NCI-H2081 treated with DMSO at 0.1 percent for 48 hours (cell line): ENCODE results near the gene MUC6.
"Not testable (repeated sequence)": the region's sequence is repeated elsewhere in the genome, so short reads cannot be mapped to it uniquely, and the experiment has no call there.

Experiments
- DNase-seq: peaks from one replicate; lab custom pipeline; 2025; lab: John Stamatoyannopoulos, UW

The MUC6 gene

GRCh38 chr11:987671-988070 lies 48.8 kb downstream of the MUC6 start:
- DNase-seq = no peak

- no peak for DNase-seq
Observed at GRCh38 chr11:986952-987305, 49.6 kb downstream of the MUC6 start.

- no peak for DNase-seq
Observed at GRCh38 chr11:986270-986951, 50.1 kb downstream of the MUC6 start.

GRCh38 chr11:985848-986247 lies 50.7 kb downstream of the MUC6 start:
- DNase-seq = no peak

- no peak for DNase-seq
Observed at GRCh38 chr11:985406-985805, 51.1 kb downstream of the MUC6 start.

DNA sequence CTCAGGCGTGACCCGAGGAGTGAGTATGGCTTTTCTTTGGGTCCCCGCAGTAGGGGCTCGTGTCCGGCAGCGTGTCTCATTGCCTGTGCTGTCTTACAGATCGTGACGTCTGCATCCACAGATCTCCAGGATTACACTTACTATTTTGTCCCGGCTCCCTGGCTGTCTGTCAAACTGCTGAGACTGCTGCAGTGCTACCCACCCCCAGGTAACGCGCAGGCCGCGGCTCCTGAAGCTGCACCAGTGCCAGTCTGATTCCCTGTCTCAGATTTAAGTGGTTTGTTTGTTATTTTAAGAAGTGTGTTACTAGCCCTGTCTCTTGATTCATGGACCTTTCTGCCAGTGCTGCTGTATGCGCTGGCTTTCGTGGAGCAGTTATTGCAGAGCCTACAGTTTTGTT lies 52.0 kb downstream of the MUC6 start:
- no peak for DNase-seq

- no peak for DNase-seq
Observed at GRCh38 chr11:981764-982163, 54.8 kb downstream of the MUC6 start.

- no peak for DNase-seq
Observed at GRCh38 chr11:980438-981357, 55.8 kb downstream of the MUC6 start.

DNA sequence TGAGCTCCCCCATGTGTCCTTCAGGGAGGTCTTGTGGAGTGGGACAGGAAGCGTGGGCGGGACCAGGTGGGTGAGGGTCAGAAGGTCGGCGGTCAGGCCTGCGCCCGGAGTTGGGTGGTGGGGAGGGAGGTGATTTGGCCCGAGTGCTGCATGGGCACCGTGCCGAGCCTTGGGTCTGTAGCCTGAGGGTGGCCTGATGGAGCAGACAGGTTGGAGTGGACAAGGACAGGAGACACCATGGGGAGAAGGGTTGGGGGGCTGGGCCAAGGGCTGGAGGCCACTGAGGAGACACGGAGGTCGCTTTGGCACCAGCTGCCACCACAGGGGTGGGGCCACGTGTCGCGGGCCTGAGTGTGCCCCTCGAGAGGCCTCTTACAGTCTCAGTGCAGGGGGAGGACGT lies 57.7 kb downstream of the MUC6 start:
- DNase-seq = no peak

- no peak for DNase-seq
Observed at GRCh38 chr11:977830-978720, 58.4 kb downstream of the MUC6 start.

GRCh38 chr11:976431-977160 lies 59.9 kb downstream of the MUC6 start:
- no peak for DNase-seq

DNA sequence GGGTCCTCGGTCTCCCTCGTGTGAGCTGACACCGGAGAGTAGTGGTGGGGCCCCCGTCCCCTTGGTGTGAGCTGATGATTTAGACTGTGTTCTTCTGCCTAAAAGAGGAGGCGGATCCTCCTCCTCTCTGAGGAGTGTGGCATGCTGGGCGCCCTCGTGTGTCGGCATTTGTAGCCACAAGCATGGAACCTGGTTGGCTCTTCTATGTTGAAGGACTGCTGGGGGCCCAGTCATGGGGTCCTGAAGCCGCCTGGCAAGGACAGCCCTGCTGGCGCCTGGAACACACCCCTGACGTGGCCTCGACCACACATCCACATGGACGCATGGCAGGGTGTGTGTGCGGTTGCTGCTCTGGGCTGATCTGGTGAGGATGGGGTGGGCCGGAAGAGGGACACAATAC lies 60.7 kb downstream of the MUC6 start:
- DNase-seq = no peak

DNA sequence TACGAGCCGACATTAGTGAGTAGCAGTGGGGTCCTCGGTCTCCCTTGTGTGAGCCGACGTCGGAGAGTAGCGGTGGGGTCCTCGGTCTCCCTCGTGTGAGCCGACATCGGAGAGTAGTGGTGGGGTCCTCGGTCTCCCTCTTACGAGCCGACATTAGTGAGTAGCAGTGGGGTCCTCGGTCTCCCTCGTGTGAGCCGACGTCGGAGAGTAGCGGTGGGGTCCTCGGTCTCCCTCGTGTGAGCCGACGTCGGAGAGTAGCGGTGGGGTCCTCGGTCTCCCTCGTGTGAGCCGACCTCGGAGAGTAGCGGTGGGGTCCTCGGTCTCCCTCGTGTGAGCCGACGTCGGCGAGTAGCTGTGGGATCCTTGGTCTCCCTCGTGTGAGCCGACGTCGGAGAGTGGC lies 61.1 kb downstream of the MUC6 start:
- not testable (repeated sequence) for DNase-seq

GRCh38 chr11:973237-973636 lies 63.3 kb downstream of the MUC6 start:
- DNase-seq = no peak

- no peak for DNase-seq
Observed at GRCh38 chr11:972523-973211, 63.9 kb downstream of the MUC6 start.

DNA sequence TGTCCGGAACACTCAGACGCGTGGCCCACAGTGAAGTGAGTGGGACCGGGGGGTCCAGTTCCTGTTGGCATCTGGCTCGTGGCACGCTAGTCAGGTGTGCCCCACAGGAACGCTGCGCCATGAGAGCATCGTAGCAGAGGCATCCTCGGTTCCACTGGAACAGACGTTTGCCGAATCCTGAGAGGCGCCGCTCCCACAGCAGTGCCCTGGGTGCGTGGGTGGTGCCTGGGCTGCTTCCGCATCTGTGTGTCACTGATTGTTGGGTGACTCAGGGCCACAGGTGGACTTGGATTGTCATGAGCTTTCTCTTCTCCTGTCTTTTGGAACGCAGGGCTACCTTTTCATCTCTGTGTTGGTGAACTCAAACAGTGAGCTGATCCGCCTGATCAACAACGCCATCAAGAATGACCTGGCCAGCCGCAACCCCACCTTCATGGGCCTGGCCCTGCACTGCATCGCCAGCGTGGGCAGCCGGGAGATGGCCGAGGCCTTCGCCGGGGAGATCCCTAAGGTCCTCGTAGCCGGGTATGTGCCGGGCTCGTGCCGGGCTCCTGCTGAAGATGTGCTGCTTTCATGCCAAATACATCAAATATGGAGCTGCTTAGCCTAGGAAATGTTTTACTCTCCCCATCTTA lies 64.7 kb downstream of the MUC6 start:
- DNase-seq = no peak

DNA sequence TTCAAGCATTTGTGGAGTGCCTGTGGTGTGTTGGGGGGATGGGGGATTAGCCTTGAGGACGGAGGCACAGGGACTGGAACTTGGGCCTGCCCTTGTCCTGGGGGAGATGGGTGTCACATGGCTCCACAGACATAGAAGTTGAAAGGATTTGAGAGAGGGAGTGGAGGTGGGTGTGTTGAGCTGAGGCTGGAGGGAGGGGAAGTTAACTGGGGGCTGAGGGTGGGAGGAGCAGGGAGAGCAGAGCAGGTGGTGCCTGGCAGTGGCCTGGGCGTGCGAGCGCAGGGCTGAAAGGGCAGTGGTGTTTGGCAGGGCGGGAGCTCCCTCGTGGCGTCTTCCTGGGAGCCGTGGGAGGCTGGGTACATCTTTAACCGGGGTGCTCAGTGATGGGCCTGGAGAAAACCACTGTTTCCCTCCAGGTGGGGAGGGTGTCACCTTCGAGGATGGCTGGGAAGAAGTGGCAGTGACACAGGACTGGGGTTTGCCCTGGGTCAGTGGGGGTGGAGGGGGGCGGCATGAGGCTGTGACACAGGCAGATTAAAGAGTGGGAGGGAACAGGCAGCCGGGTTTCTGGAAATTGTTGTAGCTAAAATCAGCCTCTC lies 65.3 kb downstream of the MUC6 start:
- DNase-seq = no peak

GRCh38 chr11:970319-970871 lies 66.1 kb downstream of the MUC6 start:
- DNase-seq = no peak

DNA sequence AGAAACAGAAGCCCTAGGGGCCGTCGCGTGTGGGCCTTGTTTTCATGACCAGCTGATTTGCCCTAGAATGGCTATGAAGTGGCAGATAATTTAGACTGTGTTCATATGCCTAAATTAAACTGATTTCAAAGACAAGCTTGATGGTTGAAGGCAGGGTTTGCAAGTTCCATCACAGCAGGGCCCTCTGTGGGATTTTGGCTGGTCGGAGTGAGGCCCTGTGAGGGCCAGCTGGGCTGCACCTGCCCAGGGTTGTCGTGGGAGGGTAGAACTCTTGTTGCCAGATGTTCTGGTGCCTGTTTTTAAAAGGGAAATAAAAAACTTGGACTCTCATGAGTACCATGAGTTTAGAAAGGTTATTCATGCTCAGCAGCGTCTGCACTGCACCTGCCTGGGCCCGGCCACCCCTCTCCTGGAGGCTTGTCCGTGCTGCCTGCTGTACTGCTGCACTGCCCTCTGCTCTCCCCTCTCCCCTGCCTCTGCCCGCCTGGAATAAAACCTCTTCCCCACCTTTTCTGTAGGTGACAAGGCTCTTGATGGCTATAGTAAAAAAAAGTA lies 66.8 kb downstream of the MUC6 start:
- no peak for DNase-seq

DNA sequence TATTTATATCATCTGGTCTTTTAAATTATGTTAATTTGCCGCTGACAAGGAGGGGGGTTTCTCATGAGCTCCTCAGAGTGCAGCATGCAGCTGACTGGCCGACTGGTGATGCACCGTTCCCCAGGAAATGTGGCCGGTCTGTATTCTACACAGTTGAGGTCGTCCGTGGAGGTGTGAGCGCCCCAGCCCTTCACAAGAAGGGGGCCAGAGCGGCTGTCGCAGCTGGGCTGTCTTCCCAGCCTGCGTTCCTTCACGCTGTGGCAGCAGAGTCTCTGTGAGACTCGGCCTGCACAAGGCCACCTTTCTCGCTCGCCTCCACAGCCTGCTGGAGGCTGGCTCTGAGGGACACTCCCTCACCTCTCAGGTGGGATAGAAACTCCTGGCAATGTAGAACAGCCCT lies 67.7 kb downstream of the MUC6 start:
- no peak for DNase-seq
